Measurements from ENCODE around the gene SEMA4G. TPM values are rescaled to one million over a fixed set of nuclear protein-coding genes. Genes with fewer than 3 reads are reported as not detected.

SEMA4G gene
- total and polyA plus RNA-seq, 2 of the 13 experiments (the other 11 are each of a cell fraction or from before 2014, with no cell fraction given): 46.2 to 207 TPM

GRCh38 chr10:100997360-100998182 lies 28.3 kb downstream of the SEMA4G start:
- no peak for FAIRE-seq
- H3K79me2 ChIP-seq (ENCODE audit: insufficient read depth, low read length): peaks cover 30% of the 10 kb centered on the region
- DNase-seq (ENCODE audit: low spot score): peak; percentile 74
- H3K4me1 ChIP-seq (ENCODE audit: insufficient read depth, low read length): peaks cover 32% of the 10 kb centered on the region
- peak overlapping the region; percentile 71 to 99 (median 91) for H3K4me3 ChIP-seq (replicated peaks in 1 of 3; ENCODE audit: insufficient read depth in 1 of 3, low read depth in 2 of 3, low read length in 3 of 3)
- peaks cover 10 to 13% of the 10 kb centered on the region in 2 experiments for H3K36me3 ChIP-seq (replicated peaks in 1 of 2; ENCODE audit: control insufficient read depth in 1 of 2, insufficient read depth in 2 of 2, low read length in 2 of 2)
- no peaks in the 10 kb centered on the region for H3K9me3 ChIP-seq (ENCODE audit: low read length)
- peak; percentile 66 for ATAC-seq
- H3K4me2 ChIP-seq (ENCODE audit: low read depth, low read length): peak overlapping the region; percentile 98
- peak overlapping the region; percentile 89 for H3K27ac ChIP-seq (ENCODE audit: extremely low read length, insufficient read depth, low read length)
- no peak overlapping the region for H2AFZ ChIP-seq (ENCODE audit: low read length)
- CTCF ChIA-PET (ENCODE audit: low intra/inter-chr PET ratio, low total read pairs): interaction anchor here (0.8 to 8.5 kb wide), 3 partner anchors 15 to 28 kb away, joined by 4 to 240 read pairs (median 4); partner anchors contain the start of gene SEMA4G
- BruUV-seq (replicated peaks): no TSS peak
- intact Hi-C loops (cut with micrococcal nuclease; ENCODE audit: unreplicated experiment) (loop anchor here (1.0 kb wide), 1 partner anchor 15 kb away; no protein-coding TSS in a partner anchor), in situ Hi-C loops (cut with HindIII; ENCODE audit: extremely low pct_ligation_motif_present, low pct_unique_long_range_greater_than_20kb) (no loop called here)
- 0% methylated on average over 28 of the region's 66 CpGs for WGBS (ENCODE audit: low lambda C conversion rate)
- H4K20me1 ChIP-seq (ENCODE audit: insufficient read depth, low read length): no peaks in the 10 kb centered on the region; the same call in 1 of the 2 replicates
- POLR2A ChIA-PET: interaction anchor here (0.5 to 23.0 kb wide), 17 partner anchors 11 to 323 kb away, joined by 3 to 277 read pairs (median 5); partner anchors contain the start of genes KAZALD1, MRPL43, PDZD7 and SEMA4G
- H3K27me3 ChIP-seq (ENCODE audit: control insufficient read depth in 1 of 2, insufficient read depth in 2 of 2, low read length in 2 of 2): no peaks in the 10 kb centered on the region; a peak in 1 of 5 replicates
- peak overlapping the region; percentile 95 for H3K9ac ChIP-seq (ENCODE audit: insufficient read depth, low read depth, low read length)
- TF ChIP-seq RFX1 (IDR thresholded peaks at IDR 0.05): no peak
- no peak for TF ChIP-seq KAT2B (IDR thresholded peaks at IDR 0.05; ENCODE audit: borderline replicate concordance, low read depth, low read length)
- TF ChIP-seq ZBTB33 (CRISPR knock-in tag; IDR thresholded peaks at IDR 0.05): no peak; the same call in 1 of the 2 replicates
- TF ChIP-seq ESRRA (CRISPR knock-in tag; IDR thresholded peaks at IDR 0.05; ENCODE audit: low read depth): no peak
- no peak; the same call in 1 of the 2 replicates for TF ChIP-seq ZNF143 (CRISPR knock-in tag; IDR thresholded peaks at IDR 0.05)
- TF ChIP-seq ZFP36L1 (CRISPR knock-in tag; IDR thresholded peaks at IDR 0.05): no peak
- no peak for TF ChIP-seq FOXA1 (IDR thresholded peaks at IDR 0.05)
- TF ChIP-seq FOXA1 (CRISPR knock-in tag; IDR thresholded peaks at IDR 0.05): peak; percentile 32; the same call in 1 of the 2 replicates
- TF ChIP-seq, protein P1, sequence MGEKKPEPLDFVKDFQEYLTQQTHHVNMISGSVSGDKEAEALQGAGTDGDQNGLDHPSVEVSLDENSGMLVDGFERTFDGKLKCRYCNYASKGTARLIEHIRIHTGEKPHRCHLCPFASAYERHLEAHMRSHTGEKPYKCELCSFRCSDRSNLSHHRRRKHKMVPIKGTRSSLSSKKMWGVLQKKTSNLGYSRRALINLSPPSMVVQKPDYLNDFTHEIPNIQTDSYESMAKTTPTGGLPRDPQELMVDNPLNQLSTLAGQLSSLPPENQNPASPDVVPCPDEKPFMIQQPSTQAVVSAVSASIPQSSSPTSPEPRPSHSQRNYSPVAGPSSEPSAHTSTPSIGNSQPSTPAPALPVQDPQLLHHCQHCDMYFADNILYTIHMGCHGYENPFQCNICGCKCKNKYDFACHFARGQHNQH (CRISPR knock-in tag; IDR thresholded peaks at IDR 0.05): peak; percentile 64; the same call in 1 of the 2 replicates
- TF ChIP-seq FOXJ3 (CRISPR knock-in tag; IDR thresholded peaks at IDR 0.05; ENCODE audit: borderline replicate concordance): 0 out of 2 replicates have a peak, but pooled peaks have one; percentile 28
- peak; percentile 73 for TF ChIP-seq HOXA3 (CRISPR knock-in tag; IDR thresholded peaks at IDR 0.05)
- TF ChIP-seq ZC3H13 (CRISPR knock-in tag; IDR thresholded peaks at IDR 0.05): 0 out of 2 replicates have a peak, but pooled peaks have one; percentile 3
- TF ChIP-seq, protein P2, sequence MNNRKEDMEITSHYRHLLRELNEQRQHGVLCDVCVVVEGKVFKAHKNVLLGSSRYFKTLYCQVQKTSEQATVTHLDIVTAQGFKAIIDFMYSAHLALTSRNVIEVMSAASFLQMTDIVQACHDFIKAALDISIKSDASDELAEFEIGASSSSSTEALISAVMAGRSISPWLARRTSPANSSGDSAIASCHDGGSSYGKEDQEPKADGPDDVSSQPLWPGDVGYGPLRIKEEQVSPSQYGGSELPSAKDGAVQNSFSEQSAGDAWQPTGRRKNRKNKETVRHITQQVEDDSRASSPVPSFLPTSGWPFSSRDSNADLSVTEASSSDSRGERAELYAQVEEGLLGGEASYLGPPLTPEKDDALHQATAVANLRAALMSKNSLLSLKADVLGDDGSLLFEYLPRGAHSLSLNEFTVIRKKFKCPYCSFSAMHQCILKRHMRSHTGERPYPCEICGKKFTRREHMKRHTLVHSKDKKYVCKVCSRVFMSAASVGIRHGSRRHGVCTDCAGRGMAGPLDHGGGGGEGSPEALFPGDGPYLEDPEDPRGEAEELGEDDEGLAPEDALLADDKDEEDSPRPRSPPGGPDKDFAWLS (CRISPR knock-in tag; IDR thresholded peaks at IDR 0.05; ENCODE audit: borderline replicate concordance): no peak
- TF ChIP-seq ZNF337 (CRISPR knock-in tag; IDR thresholded peaks at IDR 0.05; ENCODE audit: borderline replicate concordance, low read depth): no peak
- 0 out of 2 replicates have a peak, but pooled peaks have one; percentile 10 for TF ChIP-seq ZNF816 (CRISPR knock-in tag; IDR thresholded peaks at IDR 0.05; ENCODE audit: borderline replicate concordance)
- TF ChIP-seq TERF1 (CRISPR knock-in tag; IDR thresholded peaks at IDR 0.05): no peak
